Heart right ventricle (tissue), 16 donors: ENCODE data around the gene ATP2B2. TPM values are rescaled to one million over a fixed set of nuclear protein-coding genes. Genes with fewer than 3 reads are reported as not detected.

ENCODE experiments used
- ATAC-seq, 8 donors: fragments of 200-7000 bp; cut with Tn5 transposase; one replicate each; pipeline ENCODE4 v1.9.1; 2020; ENCODE audit warnings: mild to moderate bottlenecking in 8 of 8, moderate library complexity in 8 of 8, moderate number of reproducible peaks in 1 of 8
- DNase-seq, 2 donors: peaks; one replicate each; pipeline ENCODE4 v3.0.0-alpha.2; 2020
- H3K27ac ChIP-seq, 10 donors: fragments of 200-600 bp; sonication (generic) in 2 of 10; one replicate each; pipeline versions ENCODE4 v1.5.0 to v1.8.0; 2020 to 2022; ENCODE audit warnings: mild to moderate bottlenecking in 3 of 10
- H3K27me3 ChIP-seq, 7 donors: fragments of 200-600 bp; one replicate each; pipeline ENCODE4 v1.8.0; 2021 to 2022; ENCODE audit warnings: mild to moderate bottlenecking in 2 of 7
- H3K36me3 ChIP-seq, 9 donors: fragments of 200-600 bp; sonication (generic) in 1 of 9; one replicate each; pipeline versions ENCODE4 v1.5.0 to v1.8.0; 2020 to 2022; ENCODE audit warnings: mild to moderate bottlenecking in 2 of 9
- H3K4me1 ChIP-seq, 9 donors: fragments of 200-600 bp; sonication (generic) in 1 of 9; one replicate each; pipeline versions ENCODE4 v1.5.0 to v1.8.0; 2020 to 2022; ENCODE audit warnings: mild to moderate bottlenecking in 4 of 9
- H3K4me3 ChIP-seq, 10 donors: fragments of 200-600 bp; sonication (generic) in 2 of 10; one replicate each; pipeline versions ENCODE4 v1.5.0 to v1.8.0; 2020 to 2022; ENCODE audit warnings: mild to moderate bottlenecking in 7 of 10, moderate library complexity in 2 of 10
- H3K9me3 ChIP-seq, 11 donors: fragments of 200-600 bp in 10 of 11; sonication (generic) in 2 of 11; one replicate each; pipeline versions ENCODE4 v1.5.0 to v1.8.0; 2013 to 2022; ENCODE audit warnings: mild to moderate bottlenecking in 2 of 11, control low read depth in 1 of 11, moderate library complexity in 1 of 11
- WGBS, 2 donors: extraction: QIAGEN DNeasy Blood & Tissue Kit; methylation state at CpG; one replicate each; pipeline ENCODE4 v1.1.7; 2013; ENCODE audit warnings: inconsistent platforms in 1 of 2; 5-methylcytosine and 5-hydroxymethylcytosine counted together
- intact Hi-C, 10 donors: fragments of 100-400 bp; cut with DNase I; formaldehyde crosslinking; loops; one replicate each; pipeline versions ENCODE4 v1.11.1 to v1.14.2; 2022
- polyA plus RNA-seq, 2 donors: library from polyadenylated mRNA; stranded (reverse); fragments of 200-250 nt; gene quantifications; one replicate each; pipeline ENCODE4 v1.2.3, GENCODE V29; 2013
- total RNA-seq, 10 donors: library from RNA; stranded (reverse); fragmentation: NEBNext Ultra II Directional in 3 of 10; extraction: Animal tissue kit (Norgen Biotek cat#: 25700) in 3 of 10; gene quantifications; one replicate each; pipeline versions ENCODE4 v1.2.1 to v1.2.4, GENCODE V29; 2021 to 2023
- TF ChIP-seq, protein P1 (sequence below), 9 donors: fragments of 200-600 bp; sonication (generic) in 2 of 9; IDR thresholded peaks; one replicate each; pipeline versions ENCODE4 v1.5.0 to v1.8.0; 2021 to 2022; ENCODE audit warnings: antibody characterized with exemption in 9 of 9, mild to moderate bottlenecking in 5 of 9, moderate library complexity in 1 of 9
- donor health status: Arrhythmogenic right ventricular cardiomyopathy.
- donor health status: ischemic (EF 13 %, LVEDD 7.1; RV severe dilation, severe dysfunction).
- donor health status: healthy with polysubstance abuse.
- donor health status: DM: no; HTN: yes; CAD: no.
- donor health status: DM: no; HTN: no; CAD: no.
- donor health status: ischemic (EF 25% LVEDD 6.9; RV normal size, moderate dysfunction).
- donor health status: ischemic (EF 25% LVEDD 5.7; RV mildly dilated, moderate dysfunction).
- donor health status: healthy.
- donor health status: DM: yes; HTN: yes; CAD: no.
- donor health status: Ischemic cardiomyopathy.
- donor health status: ischemic (EF 35%, LVEDD 5.7; RV mildly dilated, moderate dysfunction).
- donor health status: nonischemic (EF 11% LVEDD 7.7; RV severe dilation, severe dysfunction).
- donor health status: DM: yes; HTN: yes; CAD: no.
- donor health status: PGD.
- donor health status: ischemic (EF 29% LVEDD 5.4; RV normal size, mild dysfunction).
- donor health status: nonischemic (EF 23%, LVEDD 6.1; RV moderate dilation, normal function).

Gene ATP2B2
- total and polyA plus RNA-seq, 12 donors = under 0.01 to 0.30 (median 0.11) TPM; not detected in 4

DNA sequence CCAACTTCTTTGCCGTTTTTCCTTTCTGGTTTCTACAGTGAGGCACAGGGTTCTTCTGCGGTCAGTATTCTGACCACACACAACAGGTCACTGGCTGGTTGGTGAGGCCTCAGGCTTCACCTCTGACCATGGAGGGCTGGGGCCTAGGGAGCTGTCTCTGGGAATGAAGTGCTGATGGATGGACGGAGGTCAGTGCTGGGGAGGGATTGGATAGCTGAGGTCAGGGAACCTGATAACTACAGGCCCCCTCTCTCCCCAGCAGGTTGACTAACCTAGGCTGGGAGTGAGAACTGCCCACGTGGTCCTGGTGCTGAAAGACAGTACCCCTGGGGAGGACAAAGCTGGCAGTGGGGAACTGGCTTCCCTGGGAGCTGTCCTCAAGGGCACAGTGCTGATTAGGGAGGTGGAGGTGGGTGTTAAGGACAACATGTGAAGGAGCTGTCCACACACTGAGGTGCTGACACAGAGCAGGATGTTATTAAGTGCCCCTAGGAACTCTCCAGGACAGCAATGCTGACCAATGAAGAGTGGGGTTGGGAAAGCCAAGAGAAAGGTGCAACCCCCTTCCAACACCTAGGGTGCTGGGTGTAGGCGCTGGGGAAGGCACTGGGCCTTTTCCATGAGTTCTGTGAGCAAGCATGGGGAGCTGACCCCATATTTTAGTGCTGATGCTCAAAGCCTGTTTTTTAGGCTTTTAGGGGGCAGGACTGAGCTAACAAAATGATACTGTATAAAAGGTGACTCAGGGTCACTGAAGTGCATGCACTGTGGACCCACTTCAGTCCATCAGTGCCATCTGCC lies 45.2 kb downstream of the ATP2B2 start:
- TF ChIP-seq, protein P1, sequence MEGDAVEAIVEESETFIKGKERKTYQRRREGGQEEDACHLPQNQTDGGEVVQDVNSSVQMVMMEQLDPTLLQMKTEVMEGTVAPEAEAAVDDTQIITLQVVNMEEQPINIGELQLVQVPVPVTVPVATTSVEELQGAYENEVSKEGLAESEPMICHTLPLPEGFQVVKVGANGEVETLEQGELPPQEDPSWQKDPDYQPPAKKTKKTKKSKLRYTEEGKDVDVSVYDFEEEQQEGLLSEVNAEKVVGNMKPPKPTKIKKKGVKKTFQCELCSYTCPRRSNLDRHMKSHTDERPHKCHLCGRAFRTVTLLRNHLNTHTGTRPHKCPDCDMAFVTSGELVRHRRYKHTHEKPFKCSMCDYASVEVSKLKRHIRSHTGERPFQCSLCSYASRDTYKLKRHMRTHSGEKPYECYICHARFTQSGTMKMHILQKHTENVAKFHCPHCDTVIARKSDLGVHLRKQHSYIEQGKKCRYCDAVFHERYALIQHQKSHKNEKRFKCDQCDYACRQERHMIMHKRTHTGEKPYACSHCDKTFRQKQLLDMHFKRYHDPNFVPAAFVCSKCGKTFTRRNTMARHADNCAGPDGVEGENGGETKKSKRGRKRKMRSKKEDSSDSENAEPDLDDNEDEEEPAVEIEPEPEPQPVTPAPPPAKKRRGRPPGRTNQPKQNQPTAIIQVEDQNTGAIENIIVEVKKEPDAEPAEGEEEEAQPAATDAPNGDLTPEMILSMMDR (IDR thresholded peaks at IDR 0.05) = no peak
- Histone ChIP-seq H3K36me3 (no peaks in the 10 kb centered on the region), H3K27ac (no peak overlapping the region), H3K4me3 (no peak overlapping the region), H3K27me3 (peaks cover 0 to 19% (median 0%) of the 10 kb centered on the region in 7 donors), H3K9me3 (no peaks in the 10 kb centered on the region), H3K4me1 (no peaks in the 10 kb centered on the region)
- intact Hi-C loops = loop anchor here in 1 of 10 donors (10.0 kb wide), 1 partner anchor 225 kb away; no protein-coding TSS in a partner anchor
- DNase-seq (peak in 1 of 2 donors; percentile 66), ATAC-seq (peak; percentile 38 to 87 (median 82))
- 36 to 42% methylated on average over 5 of the region's 5 CpGs for WGBS, 2 donors

DNA sequence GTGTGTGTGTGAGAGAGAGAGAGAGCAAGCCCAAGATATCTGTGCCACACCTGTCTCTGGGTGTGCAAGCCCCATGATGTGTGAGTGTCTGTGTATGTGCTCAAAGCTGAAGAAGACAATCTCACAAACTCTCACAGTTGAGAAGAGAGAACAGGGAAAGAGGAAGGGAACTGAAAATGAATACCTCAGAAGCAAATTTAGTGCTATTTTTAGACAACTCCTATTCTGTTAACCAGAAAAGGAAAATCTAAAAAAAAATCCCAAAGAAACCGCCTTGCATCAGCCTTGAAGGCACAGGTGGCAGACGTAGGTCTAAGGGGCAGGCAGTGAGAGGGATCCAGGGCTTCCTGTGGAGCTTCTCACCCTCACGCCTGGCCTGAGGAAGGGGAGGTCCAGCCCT lies 47.8 kb downstream of the ATP2B2 start:
- Histone ChIP-seq H3K4me1 (no peaks in the 10 kb centered on the region), H3K36me3 (no peaks in the 10 kb centered on the region), H3K4me3 (no peak overlapping the region), H3K9me3 (no peaks in the 10 kb centered on the region), H3K27ac (no peak overlapping the region), H3K27me3 (peaks cover 0 to 20% (median 4%) of the 10 kb centered on the region in 7 donors)
- intact Hi-C loops = loop anchor here in 1 of 10 donors (10.0 kb wide), 1 partner anchor 227 kb away; no protein-coding TSS in a partner anchor
- no peak for ATAC-seq
- 30 to 38% methylated on average over 3 of the region's 3 CpGs for WGBS, 2 donors
- no peak for DNase-seq
- TF ChIP-seq, protein P1 (IDR thresholded peaks at IDR 0.05) = no peak

DNA sequence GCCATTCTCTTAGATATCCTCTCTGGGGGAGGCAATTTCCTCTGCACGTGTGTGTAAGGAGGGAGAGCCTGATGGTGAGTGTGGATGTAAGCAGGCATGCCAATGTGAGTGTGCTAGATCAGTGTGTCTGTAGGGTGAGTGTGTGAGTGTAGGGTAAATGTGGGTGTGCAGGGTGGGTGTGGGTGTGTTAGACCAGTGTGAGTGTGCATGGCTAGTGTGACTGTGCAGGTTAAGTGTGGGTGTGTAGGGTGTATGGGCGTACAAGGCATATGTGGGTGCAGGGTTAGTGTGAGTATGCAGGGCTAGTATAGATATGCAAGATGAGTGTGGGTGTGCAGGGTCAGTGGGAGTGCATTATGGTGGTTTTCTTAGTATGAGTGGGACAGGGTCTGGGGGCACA lies 48.4 kb downstream of the ATP2B2 start:
- Histone ChIP-seq H3K4me3 (no peak overlapping the region), H3K36me3 (no peaks in the 10 kb centered on the region), H3K4me1 (no peaks in the 10 kb centered on the region), H3K27ac (no peak overlapping the region), H3K27me3 (peaks cover 0 to 26% (median 9%) of the 10 kb centered on the region in 7 donors), H3K9me3 (no peaks in the 10 kb centered on the region)
- TF ChIP-seq, protein P1 (IDR thresholded peaks at IDR 0.05) = no peak
- intact Hi-C loops = loop anchor here in 1 of 10 donors (10.0 kb wide), 1 partner anchor 228 kb away; no protein-coding TSS in a partner anchor
- WGBS, 2 donors = 57 to 64% methylated on average over 2 of the region's 2 CpGs
- DNase-seq (no peak), ATAC-seq (no peak)

DNA sequence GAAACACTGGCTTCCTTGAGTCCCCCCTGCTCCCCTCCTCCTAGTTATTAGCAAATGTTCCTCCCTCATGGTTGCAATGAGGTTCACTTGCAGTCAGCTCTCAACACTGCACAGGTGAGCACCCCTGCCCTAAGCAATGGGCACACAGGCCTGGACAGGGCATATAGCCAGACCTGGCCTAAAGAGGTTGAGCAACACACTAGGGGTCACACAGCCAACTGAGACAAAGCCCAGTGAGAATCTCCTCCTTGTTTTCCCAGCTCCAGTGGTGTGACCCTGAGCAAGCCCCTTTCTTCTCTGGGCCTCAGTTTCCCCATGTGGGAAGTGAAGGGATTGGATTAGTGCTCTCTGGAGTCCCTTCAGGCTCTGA lies 49.9 kb downstream of the ATP2B2 start:
- no peak overlapping the region for H3K4me3 ChIP-seq
- DNase-seq (no peak), ATAC-seq (no peak)
- intact Hi-C loops = loop anchor here in 1 of 10 donors (10.0 kb wide), 1 partner anchor 229 kb away; no protein-coding TSS in a partner anchor
- no peaks in the 10 kb centered on the region for H3K9me3 ChIP-seq
- H3K27me3 ChIP-seq = peaks cover 0 to 40% (median 16%) of the 10 kb centered on the region in 7 donors
- H3K4me1 ChIP-seq = no peaks in the 10 kb centered on the region
- TF ChIP-seq, protein P1 (IDR thresholded peaks at IDR 0.05) = no peak
- no peaks in the 10 kb centered on the region for H3K36me3 ChIP-seq
- H3K27ac ChIP-seq = no peak overlapping the region
